ENCODE data around the gene MRI1.
"Not testable (repeated sequence)": the region's sequence is repeated elsewhere in the genome, so short reads cannot be mapped to it uniquely, and the experiment has no call there.

Gene MRI1

GRCh38 chr19:13764101-13764807 is at the start of gene MRI1:
Gene MRI1 (plus strand): TSS chr19:13764522. CDS start chr19:13764589, 67 bp downstream.
- peak; percentile 54 for DNase-seq (ENCODE audit: low read depth)

- DNase-seq (ENCODE audit: low read depth) = no peak
These were observed 47.1 kb upstream of the MRI1 start for GRCh38 chr19:13717194-13717643.

- no peak for DNase-seq (ENCODE audit: low read depth)
These were observed 45.6 kb upstream of the MRI1 start for GRCh38 chr19:13718733-13719132.

- DNase-seq (ENCODE audit: low read depth) = no peak
These were observed 42.2 kb upstream of the MRI1 start for GRCh38 chr19:13722146-13722545.

- DNase-seq (ENCODE audit: low read depth) = no peak
These were observed 41.1 kb upstream of the MRI1 start for GRCh38 chr19:13723206-13723605.

- DNase-seq (ENCODE audit: low read depth) = no peak
These were observed 38.0 kb upstream of the MRI1 start for GRCh38 chr19:13726323-13726722.

- DNase-seq (ENCODE audit: low read depth) = no peak
These were observed 36.5 kb upstream of the MRI1 start for GRCh38 chr19:13727798-13728197.

GRCh38 chr19:13729859-13730258 is 34.5 kb upstream of the MRI1 start:
- DNase-seq (ENCODE audit: low read depth) = no peak

- DNase-seq (ENCODE audit: low read depth) = peak; percentile 85
These were observed 33.0 kb upstream of the MRI1 start for GRCh38 chr19:13731147-13731964.

- no peak for DNase-seq (ENCODE audit: low read depth)
These were observed 32.0 kb upstream of the MRI1 start for GRCh38 chr19:13732337-13732736.

GRCh38 chr19:13734751-13735150 is 29.6 kb upstream of the MRI1 start:
- DNase-seq (ENCODE audit: low read depth) = no peak

- DNase-seq (ENCODE audit: low read depth) = no peak
These were observed 26.2 kb upstream of the MRI1 start for GRCh38 chr19:13738073-13738472.

GRCh38 chr19:13741893-13742292 is 22.4 kb upstream of the MRI1 start:
- no peak for DNase-seq (ENCODE audit: low read depth)

- DNase-seq (ENCODE audit: low read depth) = no peak
These were observed 21.6 kb upstream of the MRI1 start for GRCh38 chr19:13742756-13743155.

- DNase-seq (ENCODE audit: low read depth) = no peak
These were observed 20.1 kb upstream of the MRI1 start for GRCh38 chr19:13744174-13744573.

- no peak for DNase-seq (ENCODE audit: low read depth)
These were observed 17.2 kb upstream of the MRI1 start for GRCh38 chr19:13747098-13747453.

- no peak for DNase-seq (ENCODE audit: low read depth)
These were observed 16.0 kb upstream of the MRI1 start for GRCh38 chr19:13748169-13748828.

GRCh38 chr19:13751436-13751835 is 12.9 kb upstream of the MRI1 start:
- DNase-seq (ENCODE audit: low read depth) = no peak

GRCh38 chr19:13753622-13754021 is 10.7 kb upstream of the MRI1 start:
- not testable (repeated sequence) for DNase-seq (ENCODE audit: low read depth)

- DNase-seq (ENCODE audit: low read depth) = no peak
These were observed 8.1 kb upstream of the MRI1 start for GRCh38 chr19:13756210-13756609.

GRCh38 chr19:13757805-13758772 is 6.2 kb upstream of the MRI1 start:
- DNase-seq (ENCODE audit: low read depth) = no peak

- no peak for DNase-seq (ENCODE audit: low read depth)
These were observed 5.5 kb upstream of the MRI1 start for GRCh38 chr19:13758795-13759194.
